Naive thymus-derived CD8-positive, alpha-beta T cell (primary cell): Measurements from ENCODE around the gene OXSR1. TPM values are rescaled to one million over a fixed set of nuclear protein-coding genes. Genes with fewer than 3 reads are reported as not detected.
"Not testable (repeated sequence)": the region's sequence is repeated elsewhere in the genome, so short reads cannot be mapped to it uniquely, and the experiment has no call there.

Experiments
- ATAC-seq, 2 donors: fragments of 150-1000 bp; cut with Tn5 transposase in 1 of 2; sonication (Bioruptor Pico), chemical (Tn5 transposase) in 1 of 2; 1 replicate in 1 of 2; 2 replicates in 1 of 2; pipeline ENCODE4 v1.10.0; 2021; ENCODE audit warnings: mild to moderate bottlenecking in 2 of 2, moderate library complexity in 2 of 2
- POLR2A ChIA-PET: fragments of 350-600 bp; sonication (Branson Sonifier 250); formaldehyde crosslinking; loops from one replicate; lab custom pipeline; 2021; ENCODE audit warnings: antibody characterized with exemption; lab: Charles Lee
- DNase-seq, 10 donors: peaks; one replicate each; pipeline versions ENCODE4 v3.0.0 to v3.0.0-alpha.2; 2020 to 2022
- H3K27ac Mint-ChIP-seq, 10 donors: one replicate each; pipeline ENCODE4 v1.8.0; 2020 to 2022; ENCODE audit warnings: mild to moderate bottlenecking in 10 of 10, mixed read lengths in 10 of 10, moderate library complexity in 4 of 10, inconsistent platforms in 1 of 10
- H3K27me3 Mint-ChIP-seq, 5 donors: one replicate each; pipeline ENCODE4 v1.8.0; 2021 to 2022; ENCODE audit warnings: mixed read lengths in 5 of 5
- H3K36me3 Mint-ChIP-seq, 3 donors: one replicate each; pipeline ENCODE4 v1.8.0; 2020 to 2022; ENCODE audit warnings: mixed read lengths in 3 of 3, mild to moderate bottlenecking in 2 of 3, inconsistent platforms in 1 of 3
- H3K4me1 Mint-ChIP-seq, 4 donors: one replicate each; pipeline ENCODE4 v1.8.0; 2021 to 2022; ENCODE audit warnings: mixed read lengths in 4 of 4
- H3K4me3 Mint-ChIP-seq, 10 donors: one replicate each; pipeline ENCODE4 v1.8.0; 2020 to 2022; ENCODE audit warnings: mild to moderate bottlenecking in 10 of 10, mixed read lengths in 10 of 10, moderate library complexity in 6 of 10, inconsistent platforms in 1 of 10
- H3K9me3 Mint-ChIP-seq, 9 donors: one replicate each; pipeline ENCODE4 v1.8.0; 2020 to 2022; ENCODE audit warnings: mixed read lengths in 9 of 9, mild to moderate bottlenecking in 3 of 9, inconsistent platforms in 1 of 9, moderate library complexity in 1 of 9
- polyA plus RNA-seq, 3 donors: library from polyadenylated mRNA; unstranded; fragments of 300-500 nt; fragmentation: Illumina TruSeq; gene quantifications; one replicate each; pipeline ENCODE4 v1.2.3, GENCODE V29; 2021
- total RNA-seq, 8 experiments: library from RNA in 2 of 8; stranded (reverse) in 2 of 8; gene quantifications; one replicate each; pipeline ENCODE4 v1.2.3 and lab custom pipeline; 2021 to 2026

Gene OXSR1
- total and polyA plus RNA-seq, 5 experiments from 2014 or later: 12.9 to 40.8 (median 14.0) TPM

DNA sequence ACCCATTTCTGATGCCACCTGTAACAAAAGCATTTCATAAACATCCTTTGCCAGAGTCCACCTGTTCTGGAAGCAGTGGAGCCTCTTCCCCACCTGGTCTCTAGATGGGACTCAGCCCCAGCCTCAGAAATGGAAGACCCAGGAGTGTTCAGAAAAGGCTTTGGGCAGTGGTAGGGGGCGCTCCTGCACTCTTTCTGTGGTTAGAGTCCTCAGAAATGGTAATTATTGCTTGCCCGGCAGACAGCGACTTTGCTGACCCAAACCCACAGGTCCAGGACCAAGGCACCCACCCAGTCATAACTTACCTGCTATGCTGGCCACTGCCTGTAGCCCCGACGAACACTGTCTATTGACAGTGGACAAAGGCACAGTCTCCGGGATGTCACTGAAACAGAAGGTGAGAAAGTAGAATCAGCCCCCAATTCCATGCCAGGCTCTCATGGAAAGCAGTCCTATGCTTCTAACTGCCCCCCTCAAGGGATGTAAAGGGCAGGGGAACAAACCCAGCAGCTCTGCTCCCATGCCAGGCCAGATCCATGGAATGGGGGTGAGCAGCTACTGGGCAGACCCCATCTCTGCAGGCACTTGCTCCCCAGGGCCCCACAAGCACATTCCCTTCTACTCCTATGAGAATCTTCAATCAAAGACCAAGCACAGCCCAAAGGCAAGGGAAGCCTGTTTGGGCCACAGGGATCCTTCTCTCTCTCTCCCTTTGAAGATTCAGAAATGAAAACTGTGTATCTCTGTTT, 33.5 kb upstream of the OXSR1 start:
- peaks cover 30 to 64% (median 46%) of the 10 kb centered on the region in 4 donors for H3K4me1 Mint-ChIP-seq
- no peak overlapping the region for H3K4me3 Mint-ChIP-seq
- ATAC-seq (no peak), DNase-seq (peak in 1 of 10 donors; percentile 44)
- H3K27ac Mint-ChIP-seq: peak overlapping the region in 7 of 10 donors; percentile 10 to 75 (median 48)
- H3K27me3 Mint-ChIP-seq: no peaks in the 10 kb centered on the region
- POLR2A ChIA-PET: interaction anchor here (0.5 to 1.0 kb wide), 2 partner anchors 33 to 96 kb away, joined by 3 read pairs; partner anchors contain the start of gene OXSR1
- H3K9me3 Mint-ChIP-seq: no peaks in the 10 kb centered on the region
- peaks cover 0 to 75% (median 0%) of the 10 kb centered on the region in 3 donors for H3K36me3 Mint-ChIP-seq

DNA sequence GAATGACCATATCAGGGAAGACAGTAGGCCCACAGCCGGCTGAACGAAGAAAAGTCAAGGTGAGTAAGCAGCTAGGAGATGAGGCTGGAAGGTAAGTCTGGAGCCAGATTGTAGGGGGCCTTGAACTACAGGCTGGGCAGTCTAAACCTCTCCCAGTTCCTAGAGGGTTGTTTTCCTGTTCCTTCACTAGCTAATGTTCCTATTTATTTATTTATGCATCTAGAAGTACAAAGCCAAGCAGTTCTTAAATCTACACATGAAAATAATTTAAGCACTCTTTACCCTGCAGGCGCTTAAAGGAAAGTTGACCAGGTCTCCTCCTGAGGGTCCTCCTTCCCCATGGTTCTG, 32.2 kb upstream of the OXSR1 start:
- Mint-ChIP-seq H3K27me3 (no peaks in the 10 kb centered on the region), H3K4me3 (no peak overlapping the region), H3K9me3 (no peaks in the 10 kb centered on the region), H3K4me1 (peaks cover 36 to 66% (median 56%) of the 10 kb centered on the region in 4 donors), H3K27ac (peak overlapping the region in 9 of 10 donors; percentile 26 to 92 (median 63)), H3K36me3 (peaks cover 0 to 62% (median 0%) of the 10 kb centered on the region in 3 donors)
- no peak for ATAC-seq
- DNase-seq: no peak
- POLR2A ChIA-PET: no interaction called here

DNA sequence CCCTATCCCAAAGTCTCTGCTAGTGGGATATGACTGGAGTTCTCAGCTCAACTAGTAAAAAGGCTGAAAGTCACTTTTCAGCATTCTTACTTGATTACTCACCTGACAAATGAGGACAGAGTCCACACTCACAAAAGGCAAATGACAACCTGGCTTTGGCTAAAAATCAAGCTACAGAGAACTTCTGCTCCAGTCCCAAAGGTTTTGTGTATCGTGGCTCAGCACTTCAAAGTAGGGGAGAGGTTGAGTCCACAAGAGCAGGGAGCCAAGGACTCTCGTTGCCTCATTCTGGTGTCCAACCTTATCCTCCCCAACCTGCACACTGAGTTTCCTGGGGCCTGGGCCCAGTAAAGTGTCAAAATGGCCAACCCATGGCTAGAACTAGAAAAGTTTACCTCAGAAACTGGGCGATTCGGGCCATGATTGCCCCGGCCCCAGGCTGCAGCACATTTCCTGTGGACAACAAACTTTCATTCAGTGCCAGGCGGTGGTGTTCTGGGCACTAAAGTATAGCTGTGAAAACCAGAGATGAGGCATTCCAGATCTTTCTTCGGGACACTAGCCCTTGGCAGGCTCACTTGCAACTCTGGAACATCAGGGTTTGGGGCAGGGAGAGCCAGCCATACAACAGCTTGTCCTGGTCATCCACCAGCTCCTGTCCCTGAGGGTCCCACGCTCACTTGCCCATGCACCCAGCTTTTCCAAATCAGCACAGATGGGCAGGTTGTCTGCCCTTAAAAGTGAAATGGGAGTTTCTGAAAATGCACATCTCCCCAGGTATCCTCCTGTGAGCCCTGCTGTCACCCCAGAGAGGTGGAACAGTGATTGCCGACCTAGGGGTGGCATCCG, 31.6 kb upstream of the OXSR1 start:
- Mint-ChIP-seq H3K27me3 (no peaks in the 10 kb centered on the region), H3K27ac (peak overlapping the region in 8 of 10 donors; percentile 23 to 97 (median 60)), H3K4me1 (peaks cover 39 to 68% (median 60%) of the 10 kb centered on the region in 4 donors), H3K9me3 (no peaks in the 10 kb centered on the region), H3K4me3 (peak overlapping the region in 5 of 10 donors; percentile 30 to 72 (median 34)), H3K36me3 (peaks cover 0 to 57% (median 0%) of the 10 kb centered on the region in 3 donors)
- no peak for ATAC-seq
- DNase-seq: peak in 1 of 10 donors; percentile 44
- POLR2A ChIA-PET: interaction anchor here (0.5 kb wide), 1 partner anchor 32 kb away, joined by 3 read pairs; no protein-coding TSS in a partner anchor

DNA sequence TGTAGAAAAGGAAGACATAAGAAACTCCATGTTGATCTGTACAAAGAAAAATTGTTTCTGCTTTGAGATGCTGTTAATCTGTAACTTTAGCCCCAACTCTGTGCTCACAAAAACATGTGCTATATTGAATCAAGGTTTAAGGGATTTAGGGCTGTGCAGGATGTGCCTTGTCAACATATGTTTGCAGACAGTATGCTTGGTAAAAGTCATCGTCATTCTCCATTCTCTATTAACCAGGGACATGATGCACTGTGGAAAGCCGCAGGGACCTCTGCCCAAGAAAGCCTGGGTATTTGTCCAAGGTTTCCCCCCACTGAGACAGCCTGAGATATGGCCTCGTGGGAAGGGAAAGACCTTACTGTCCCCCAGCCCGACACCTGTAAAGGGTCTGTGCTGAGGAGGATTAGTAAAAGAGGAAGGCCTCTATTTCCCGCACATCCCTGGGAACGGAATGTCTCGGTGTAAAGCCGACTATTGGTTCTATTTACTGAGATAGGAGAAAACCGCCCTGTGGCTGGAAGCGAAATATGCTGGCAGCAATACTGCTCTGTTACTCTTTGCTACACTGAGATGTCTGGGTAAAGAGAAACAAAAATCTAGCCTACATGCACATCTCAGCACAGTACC, 30.7 kb upstream of the OXSR1 start:
- Mint-ChIP-seq H3K4me1 (peaks cover 40 to 69% (median 65%) of the 10 kb centered on the region in 4 donors), H3K4me3 (peak overlapping the region in 9 of 10 donors; percentile 90 to 100 (median 95)), H3K36me3 (peaks cover 0 to 49% (median 0%) of the 10 kb centered on the region in 3 donors), H3K27ac (peak overlapping the region in 9 of 10 donors; percentile 1 to 97 (median 86))
- H3K27me3 Mint-ChIP-seq, ATAC-seq, POLR2A ChIA-PET, DNase-seq, H3K9me3 Mint-ChIP-seq: not testable (repeated sequence)

DNA sequence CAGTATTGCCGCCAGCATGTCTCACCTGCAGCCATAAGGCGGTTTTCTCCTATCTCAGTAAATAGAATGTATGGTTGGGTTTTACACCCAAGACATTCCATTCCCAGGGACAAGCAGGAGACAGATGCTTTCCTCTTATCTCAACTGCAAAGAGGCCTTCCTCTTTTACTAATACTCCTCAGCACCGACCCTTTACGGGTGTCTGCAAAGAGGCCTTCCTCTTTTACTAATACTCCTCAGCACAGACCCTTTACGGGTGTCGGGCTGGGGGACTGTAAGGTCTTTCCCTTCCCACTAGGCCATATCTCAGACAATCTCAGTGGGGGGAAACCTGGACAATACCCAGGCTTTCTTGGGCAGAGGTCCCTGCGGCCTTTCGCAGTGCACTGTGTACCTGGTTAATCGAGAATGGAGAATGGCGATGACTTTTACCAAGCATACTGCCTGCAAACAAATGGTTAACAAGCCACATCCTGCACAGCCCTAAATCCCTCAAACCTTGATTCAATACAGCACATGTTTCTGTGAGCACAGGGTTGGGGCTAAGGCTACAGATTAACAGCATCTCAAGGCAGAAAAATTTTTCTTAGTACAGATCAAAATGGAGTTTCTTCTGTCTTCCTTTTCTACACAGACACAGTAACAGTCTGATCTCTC, 29.6 kb upstream of the OXSR1 start:
- ATAC-seq, H3K27me3 Mint-ChIP-seq: not testable (repeated sequence)
- H3K27ac Mint-ChIP-seq: peak overlapping the region; percentile 85 to 97 (median 88)

DNA sequence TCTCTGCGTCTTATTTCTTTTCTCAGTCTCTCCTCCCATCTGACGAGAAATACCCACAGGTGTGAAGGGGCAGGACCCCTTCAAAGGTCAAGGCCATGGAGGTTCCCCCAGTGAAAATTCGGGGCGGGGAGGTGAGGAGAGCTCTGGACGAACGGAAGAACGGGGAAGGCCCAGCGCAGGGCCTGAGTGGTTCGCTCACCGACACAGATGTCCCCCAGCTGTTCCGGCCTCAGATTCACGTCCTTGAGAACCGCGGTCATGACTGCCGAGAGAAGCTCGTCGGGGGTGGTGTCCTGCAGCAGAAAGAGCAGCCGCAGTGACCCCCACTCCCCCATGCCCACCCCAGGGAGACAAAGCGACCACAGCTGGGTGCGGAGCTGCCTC, 29.0 kb upstream of the OXSR1 start:
- peak overlapping the region; percentile 85 to 100 (median 95) for H3K4me3 Mint-ChIP-seq
- POLR2A ChIA-PET: interaction anchor here (0.9 to 7.5 kb wide), 9 partner anchors 8 to 384 kb away, joined by 3 to 192 read pairs (median 4); partner anchors contain the start of genes DLEC1, OXSR1 and XYLB
- H3K27me3 Mint-ChIP-seq: no peaks in the 10 kb centered on the region
- peaks cover 46 to 83% (median 74%) of the 10 kb centered on the region in 4 donors for H3K4me1 Mint-ChIP-seq
- H3K9me3 Mint-ChIP-seq: no peaks in the 10 kb centered on the region
- H3K36me3 Mint-ChIP-seq: peaks cover 0 to 44% (median 0%) of the 10 kb centered on the region in 3 donors
- DNase-seq: peak in 2 of 10 donors; percentile 11 to 56
- no peak for ATAC-seq
- peak overlapping the region; percentile 85 to 97 (median 88) for H3K27ac Mint-ChIP-seq

More for the DNA sequence above, 29.6 kb upstream of the OXSR1 start:
- H3K4me3 Mint-ChIP-seq: peak overlapping the region; percentile 85 to 100 (median 95)
- H3K36me3 Mint-ChIP-seq: peaks cover 0 to 44% (median 0%) of the 10 kb centered on the region in 3 donors
- POLR2A ChIA-PET: interaction anchor here (1.4 to 7.5 kb wide), 3 partner anchors 7 to 320 kb away, joined by 4 to 192 read pairs (median 5); partner anchors contain the start of gene OXSR1
- not testable (repeated sequence) for H3K9me3 Mint-ChIP-seq
- DNase-seq: peak in 7 of 10 donors; percentile 24 to 69 (median 49)
- H3K4me1 Mint-ChIP-seq: peaks cover 44 to 77% (median 69%) of the 10 kb centered on the region in 4 donors

DNA sequence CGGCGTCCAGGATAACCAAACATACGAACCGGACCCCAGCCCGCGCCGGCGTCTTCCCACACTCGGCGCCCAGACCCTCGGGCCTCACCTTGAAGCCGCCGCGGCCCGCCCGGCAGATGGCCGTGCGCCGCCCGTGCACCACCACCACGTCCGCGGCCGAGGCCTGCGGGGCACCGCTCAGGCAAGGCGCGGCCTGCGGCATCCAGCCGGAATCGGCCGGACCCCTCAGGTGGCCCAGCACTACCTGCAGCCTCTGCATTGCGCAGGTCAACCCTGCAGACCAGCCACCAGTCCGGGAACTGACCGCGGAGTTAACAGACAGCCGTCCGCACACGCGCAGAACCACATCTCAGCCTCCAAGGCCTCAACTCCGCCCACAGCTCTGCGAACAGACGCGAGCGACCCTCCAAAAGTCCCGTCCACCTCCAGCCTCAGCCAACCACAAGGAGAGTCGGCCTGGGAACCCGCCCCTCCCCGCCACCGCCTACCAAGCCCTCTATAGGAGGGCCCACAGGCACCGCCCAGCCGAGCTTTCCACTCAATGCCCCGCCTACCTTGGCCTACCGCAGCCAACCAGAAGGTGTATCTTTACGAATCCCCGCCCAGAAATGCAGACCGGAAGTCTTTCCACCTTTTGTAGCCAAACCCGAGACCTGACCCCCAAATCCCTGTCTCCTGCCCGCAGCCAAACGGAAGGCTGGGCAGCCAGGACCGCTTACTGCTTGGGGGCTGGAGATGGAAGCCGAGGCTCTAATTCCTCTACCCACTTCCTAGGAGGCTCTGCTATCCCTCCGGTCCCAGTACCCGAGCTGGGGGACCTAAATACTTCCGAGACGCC, 28.3 kb upstream of the OXSR1 start, which contains the start of gene ACAA1:
Gene ACAA1, minus strand, starts transcription at position 351 of the 838 bp plus-strand sequence. Its CDS starts 92 bp downstream, at position 259.
- no peaks in the 10 kb centered on the region for H3K27me3 Mint-ChIP-seq

DNA sequence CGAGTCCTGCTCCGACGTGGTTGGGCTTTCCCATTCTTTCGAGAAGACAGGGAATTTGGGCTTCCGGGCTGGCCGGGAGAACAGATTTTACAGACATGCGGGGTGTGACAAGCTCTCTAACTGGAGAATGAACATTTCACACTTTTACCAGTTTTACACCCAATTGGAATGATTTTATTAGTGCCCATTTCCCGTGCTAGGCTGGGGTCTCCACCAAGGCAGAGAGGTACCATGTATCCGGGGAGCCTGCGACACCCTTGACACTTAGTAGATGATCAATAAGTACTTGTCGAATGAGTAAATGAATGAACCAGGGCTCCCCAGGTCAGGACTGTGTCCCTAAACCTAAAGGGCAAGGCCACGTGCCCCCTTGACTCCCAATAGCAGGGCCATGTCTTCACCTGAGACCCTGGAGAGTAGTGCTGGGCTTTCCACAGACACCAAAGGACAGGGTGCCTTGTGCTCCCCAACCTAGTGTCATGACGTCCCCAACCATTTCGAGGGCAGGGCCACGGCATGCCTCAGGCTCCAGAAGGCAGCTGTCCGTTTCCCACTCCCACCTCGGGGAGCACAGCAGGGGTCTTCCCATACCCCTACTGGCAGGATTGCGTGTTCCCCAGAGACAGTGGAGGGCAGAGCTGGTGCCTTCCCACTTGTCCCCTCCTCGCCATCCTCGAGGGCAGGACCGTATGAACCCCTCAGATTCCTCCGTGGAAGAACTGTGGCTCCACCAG, 27.6 kb upstream of the OXSR1 start:
- no peaks in the 10 kb centered on the region for H3K27me3 Mint-ChIP-seq
- H3K9me3 Mint-ChIP-seq: no peaks in the 10 kb centered on the region
- H3K4me1 Mint-ChIP-seq: peaks cover 41 to 79% (median 75%) of the 10 kb centered on the region in 4 donors
- ATAC-seq: no peak
- POLR2A ChIA-PET: interaction anchor here (0.7 to 7.5 kb wide), 15 partner anchors 9 to 1269 kb away, joined by 3 to 192 read pairs (median 4); partner anchors contain the start of genes DLEC1, EXOG, OXSR1 and RPSA
- peak in 3 of 10 donors; percentile 27 to 62 (median 34) for DNase-seq
- H3K27ac Mint-ChIP-seq: peak overlapping the region; percentile 95 to 99 (median 98)
- peak overlapping the region; percentile 85 to 100 (median 96) for H3K4me3 Mint-ChIP-seq
- peaks cover 0 to 46% (median 0%) of the 10 kb centered on the region in 3 donors for H3K36me3 Mint-ChIP-seq

More for the DNA sequence above, 28.3 kb upstream of the OXSR1 start, which contains the start of gene ACAA1:
- H3K27ac Mint-ChIP-seq: peak within 1 kb of the TSS; percentile 95 to 99 (median 98)
- H3K36me3 Mint-ChIP-seq: peaks cover 0 to 44% (median 0%) of the 10 kb centered on the region in 3 donors
- H3K4me1 Mint-ChIP-seq: peaks cover 43 to 84% (median 76%) of the 10 kb centered on the region in 4 donors
- peak; percentile 90 to 99 (median 96) for DNase-seq
- no peaks in the 10 kb centered on the region for H3K9me3 Mint-ChIP-seq
- peak within 1 kb of the TSS; percentile 85 to 100 (median 96) for H3K4me3 Mint-ChIP-seq
- POLR2A ChIA-PET: interaction anchor here (0.7 to 7.5 kb wide), 14 partner anchors 9 to 1270 kb away, joined by 3 to 192 read pairs (median 4); partner anchors contain the start of genes DLEC1, EXOG, OXSR1 and RPSA
- peak; percentile 85 to 86 for ATAC-seq

DNA sequence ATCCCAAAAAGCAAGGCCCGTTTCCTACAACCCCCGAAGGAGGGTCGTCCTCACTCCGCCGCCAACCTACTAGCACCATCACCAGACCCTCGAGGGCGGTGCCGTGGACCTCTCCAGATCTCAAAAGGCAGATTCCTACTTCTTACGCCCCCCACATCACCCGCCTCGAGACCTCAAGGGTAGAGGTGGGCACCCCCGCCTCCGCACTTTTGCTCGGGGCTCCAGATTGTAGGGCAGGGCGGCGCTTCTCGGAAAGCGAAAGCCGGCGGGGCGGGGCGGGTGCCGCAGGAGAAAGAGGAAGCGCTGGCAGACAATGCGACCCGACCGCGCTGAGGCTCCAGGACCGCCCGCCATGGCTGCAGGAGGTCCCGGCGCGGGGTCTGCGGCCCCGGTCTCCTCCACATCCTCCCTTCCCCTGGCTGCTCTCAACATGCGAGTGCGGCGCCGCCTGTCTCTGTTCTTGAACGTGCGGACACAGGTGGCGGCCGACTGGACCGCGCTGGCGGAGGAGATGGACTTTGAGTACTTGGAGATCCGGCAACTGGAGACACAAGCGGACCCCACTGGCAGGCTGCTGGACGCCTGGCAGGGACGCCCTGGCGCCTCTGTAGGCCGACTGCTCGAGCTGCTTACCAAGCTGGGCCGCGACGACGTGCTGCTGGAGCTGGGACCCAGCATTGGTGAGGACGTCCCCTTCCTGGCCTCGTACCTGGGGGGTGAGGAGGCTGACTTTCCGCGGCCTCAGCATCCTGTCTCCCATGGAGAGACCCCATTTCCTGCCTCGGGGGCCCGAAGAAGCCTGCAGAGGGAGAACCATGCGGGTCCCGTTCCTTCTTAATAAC, 26.8 kb upstream of the OXSR1 start, which contains the start of gene MYD88:
Gene MYD88, plus strand, starts transcription at position 313 of the 842 bp plus-strand sequence. Its CDS starts 40 bp downstream, at position 353.
- ATAC-seq: peak; percentile 67 to 68
- Mint-ChIP-seq H3K4me1 (peaks cover 35 to 74% (median 69%) of the 10 kb centered on the region in 4 donors), H3K27me3 (no peaks in the 10 kb centered on the region), H3K27ac (peak within 1 kb of the TSS; percentile 95 to 99 (median 98)), H3K9me3 (no peaks in the 10 kb centered on the region), H3K36me3 (peaks cover 0 to 38% (median 0%) of the 10 kb centered on the region in 3 donors), H3K4me3 (peak within 1 kb of the TSS; percentile 85 to 100 (median 96))
- DNase-seq: peak; percentile 76 to 92 (median 83)
- POLR2A ChIA-PET: interaction anchor here (0.7 to 7.5 kb wide), 5 partner anchors 10 to 47 kb away, joined by 3 to 192 read pairs (median 5); partner anchors contain the start of gene OXSR1
